Measurements from ENCODE around the gene CAMTA1. TPM values are rescaled to one million over a fixed set of nuclear protein-coding genes. Genes with fewer than 3 reads are reported as not detected.

The CAMTA1 gene
- total RNA-seq, 1 experiment from 2014 or later: 60.0 TPM

- H3K9me3 Mint-ChIP-seq (ENCODE audit: unreplicated experiment): no peaks in the 10 kb centered on the region
- no peak for TF ChIP-seq CTCF (IDR thresholded peaks at IDR 0.05; ENCODE audit: insufficient read depth in 1 of 2, low read depth in 1 of 2, low read length in 1 of 2, severe bottlenecking in 1 of 2, unreplicated experiment in 1 of 2)
- no peaks in the 10 kb centered on the region for H3K27me3 ChIP-seq (replicated peaks; ENCODE audit: control insufficient read depth, insufficient read depth, low read length)
- BruUV-seq (replicated peaks): no TSS peak
- no peaks in the 10 kb centered on the region for H3K9me3 ChIP-seq
- no peaks in the 10 kb centered on the region for H3K4me1 ChIP-seq
- intact Hi-C loops (cut with micrococcal nuclease; ENCODE audit: unreplicated experiment): no loop called here
- H3K4me3 Mint-ChIP-seq (ENCODE audit: unreplicated experiment): no peak overlapping the region
- no peaks in the 10 kb centered on the region for H3K36me3 Mint-ChIP-seq (ENCODE audit: insufficient read depth, unreplicated experiment)
- DNase-seq: no peak
- H3K4me3 ChIP-seq (ENCODE audit: low read depth, low read length): no peak overlapping the region
- ChIA-PET POLR2A (interaction anchor here (0.6 kb wide), 1 partner anchor 280 kb away, joined by 3 read pairs; no protein-coding TSS in a partner anchor), CTCF (no interaction called here)
- no peaks in the 10 kb centered on the region for H3K27me3 Mint-ChIP-seq (ENCODE audit: insufficient read depth, unreplicated experiment)
- no peaks in the 10 kb centered on the region for H3K4me1 Mint-ChIP-seq (ENCODE audit: low read depth, unreplicated experiment)
- no peaks in the 10 kb centered on the region for H3K36me3 ChIP-seq (ENCODE audit: control insufficient read depth, insufficient read depth, low read length)
- H3K27ac Mint-ChIP-seq (ENCODE audit: unreplicated experiment): no peak overlapping the region
Observed at GRCh38 chr1:6873298-6874015, 88.2 kb downstream of the CAMTA1 start.

- Mint-ChIP-seq H3K27me3 (ENCODE audit: insufficient read depth, unreplicated experiment) (no peaks in the 10 kb centered on the region), H3K4me3 (ENCODE audit: unreplicated experiment) (no peak overlapping the region), H3K27ac (ENCODE audit: unreplicated experiment) (no peak overlapping the region), H3K36me3 (ENCODE audit: insufficient read depth, unreplicated experiment) (no peaks in the 10 kb centered on the region), H3K4me1 (ENCODE audit: low read depth, unreplicated experiment) (no peaks in the 10 kb centered on the region), H3K9me3 (ENCODE audit: unreplicated experiment) (no peaks in the 10 kb centered on the region)
- BruUV-seq (replicated peaks): no TSS peak
- Histone ChIP-seq H3K4me3 (ENCODE audit: low read depth, low read length) (no peak overlapping the region), H3K4me1 (no peaks in the 10 kb centered on the region), H3K36me3 (ENCODE audit: control insufficient read depth, insufficient read depth, low read length) (no peaks in the 10 kb centered on the region), H3K27me3 (replicated peaks; ENCODE audit: control insufficient read depth, insufficient read depth, low read length) (no peaks in the 10 kb centered on the region), H3K9me3 (no peaks in the 10 kb centered on the region)
- DNase-seq: no peak
- intact Hi-C loops (cut with micrococcal nuclease; ENCODE audit: unreplicated experiment): no loop called here
- no peak for TF ChIP-seq CTCF (IDR thresholded peaks at IDR 0.05; ENCODE audit: insufficient read depth in 1 of 2, low read depth in 1 of 2, low read length in 1 of 2, severe bottlenecking in 1 of 2, unreplicated experiment in 1 of 2)
- POLR2A ChIA-PET: no interaction called here
- CTCF ChIA-PET: no interaction called here
Observed at GRCh38 chr1:6874298-6874697, 89.0 kb downstream of the CAMTA1 start.

GRCh38 chr1:6880951-6881690 lies 95.9 kb downstream of the CAMTA1 start:
- Histone ChIP-seq H3K36me3 (ENCODE audit: control insufficient read depth, insufficient read depth, low read length) (no peaks in the 10 kb centered on the region), H3K4me1 (peaks cover 13% of the 10 kb centered on the region; the same call in 1 of the 2 replicates), H3K27me3 (replicated peaks; ENCODE audit: control insufficient read depth, insufficient read depth, low read length) (no peaks in the 10 kb centered on the region), H3K9me3 (no peaks in the 10 kb centered on the region), H3K4me3 (ENCODE audit: low read depth, low read length) (no peak overlapping the region)
- ChIA-PET CTCF (no interaction called here), POLR2A (no interaction called here)
- no TSS peak for BruUV-seq (replicated peaks)
- H3K9me3 Mint-ChIP-seq (ENCODE audit: unreplicated experiment): no peaks in the 10 kb centered on the region
- H3K27me3 Mint-ChIP-seq (ENCODE audit: insufficient read depth, unreplicated experiment): no peaks in the 10 kb centered on the region
- H3K4me3 Mint-ChIP-seq (ENCODE audit: unreplicated experiment): no peak overlapping the region
- no peaks in the 10 kb centered on the region for H3K4me1 Mint-ChIP-seq (ENCODE audit: low read depth, unreplicated experiment)
- no peak for DNase-seq
- H3K36me3 Mint-ChIP-seq (ENCODE audit: insufficient read depth, unreplicated experiment): no peaks in the 10 kb centered on the region
- intact Hi-C loops (cut with micrococcal nuclease; ENCODE audit: unreplicated experiment): no loop called here
- peak overlapping the region; percentile 3 for H3K27ac Mint-ChIP-seq (ENCODE audit: unreplicated experiment)
- TF ChIP-seq CTCF (IDR thresholded peaks at IDR 0.05; ENCODE audit: insufficient read depth in 1 of 2, low read depth in 1 of 2, low read length in 1 of 2, severe bottlenecking in 1 of 2, unreplicated experiment in 1 of 2): no peak
